Astrocyte (in vitro differentiated cells and primary cell): Measurements from ENCODE around the gene ENAM.

Experiments used
- EZH2 ChIP-seq: IDR thresholded peaks from 2 replicates; pipeline ENCODE4 v1.6.1; 2012; ENCODE audit warnings: mild to moderate bottlenecking, low read length, inconsistent platforms; ENCODE audit not compliant: insufficient read depth
- TF ChIP-seq, protein P1 (sequence below): IDR thresholded peaks from 2 replicates; pipeline ENCODE4 v1.5.1; 2011; ENCODE audit warnings: low read depth, mild to moderate bottlenecking, inconsistent platforms, low read length, moderate library complexity; ENCODE audit not compliant: insufficient read depth

DNA sequence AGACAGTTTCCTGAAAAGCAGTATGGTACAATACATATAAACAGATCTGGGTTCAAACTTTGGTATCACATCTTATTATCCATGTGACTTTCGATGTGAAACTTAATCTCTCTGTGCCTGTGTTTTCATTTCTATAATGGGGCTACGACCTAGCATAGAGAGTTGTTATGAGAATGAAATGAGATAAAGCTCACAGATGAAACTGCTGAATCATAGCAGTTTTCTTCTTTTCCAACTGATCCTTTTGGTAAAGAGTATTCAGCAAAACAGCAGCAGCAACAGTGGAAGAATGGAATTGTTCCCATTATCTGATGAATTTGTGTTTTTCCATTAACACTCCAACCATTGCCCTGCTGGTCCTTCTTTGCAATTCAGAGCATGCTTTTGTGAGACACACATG, 20.2 kb upstream of the ENAM start:
- TF ChIP-seq, protein P1, sequence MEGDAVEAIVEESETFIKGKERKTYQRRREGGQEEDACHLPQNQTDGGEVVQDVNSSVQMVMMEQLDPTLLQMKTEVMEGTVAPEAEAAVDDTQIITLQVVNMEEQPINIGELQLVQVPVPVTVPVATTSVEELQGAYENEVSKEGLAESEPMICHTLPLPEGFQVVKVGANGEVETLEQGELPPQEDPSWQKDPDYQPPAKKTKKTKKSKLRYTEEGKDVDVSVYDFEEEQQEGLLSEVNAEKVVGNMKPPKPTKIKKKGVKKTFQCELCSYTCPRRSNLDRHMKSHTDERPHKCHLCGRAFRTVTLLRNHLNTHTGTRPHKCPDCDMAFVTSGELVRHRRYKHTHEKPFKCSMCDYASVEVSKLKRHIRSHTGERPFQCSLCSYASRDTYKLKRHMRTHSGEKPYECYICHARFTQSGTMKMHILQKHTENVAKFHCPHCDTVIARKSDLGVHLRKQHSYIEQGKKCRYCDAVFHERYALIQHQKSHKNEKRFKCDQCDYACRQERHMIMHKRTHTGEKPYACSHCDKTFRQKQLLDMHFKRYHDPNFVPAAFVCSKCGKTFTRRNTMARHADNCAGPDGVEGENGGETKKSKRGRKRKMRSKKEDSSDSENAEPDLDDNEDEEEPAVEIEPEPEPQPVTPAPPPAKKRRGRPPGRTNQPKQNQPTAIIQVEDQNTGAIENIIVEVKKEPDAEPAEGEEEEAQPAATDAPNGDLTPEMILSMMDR: no peak
- no peak for TF ChIP-seq EZH2
